ENCODE measurements around the gene CEACAM3.
"Not testable (repeated sequence)": the region's sequence is repeated elsewhere in the genome, so short reads cannot be mapped to it uniquely, and the experiment has no call there.

Gene CEACAM3

DNA sequence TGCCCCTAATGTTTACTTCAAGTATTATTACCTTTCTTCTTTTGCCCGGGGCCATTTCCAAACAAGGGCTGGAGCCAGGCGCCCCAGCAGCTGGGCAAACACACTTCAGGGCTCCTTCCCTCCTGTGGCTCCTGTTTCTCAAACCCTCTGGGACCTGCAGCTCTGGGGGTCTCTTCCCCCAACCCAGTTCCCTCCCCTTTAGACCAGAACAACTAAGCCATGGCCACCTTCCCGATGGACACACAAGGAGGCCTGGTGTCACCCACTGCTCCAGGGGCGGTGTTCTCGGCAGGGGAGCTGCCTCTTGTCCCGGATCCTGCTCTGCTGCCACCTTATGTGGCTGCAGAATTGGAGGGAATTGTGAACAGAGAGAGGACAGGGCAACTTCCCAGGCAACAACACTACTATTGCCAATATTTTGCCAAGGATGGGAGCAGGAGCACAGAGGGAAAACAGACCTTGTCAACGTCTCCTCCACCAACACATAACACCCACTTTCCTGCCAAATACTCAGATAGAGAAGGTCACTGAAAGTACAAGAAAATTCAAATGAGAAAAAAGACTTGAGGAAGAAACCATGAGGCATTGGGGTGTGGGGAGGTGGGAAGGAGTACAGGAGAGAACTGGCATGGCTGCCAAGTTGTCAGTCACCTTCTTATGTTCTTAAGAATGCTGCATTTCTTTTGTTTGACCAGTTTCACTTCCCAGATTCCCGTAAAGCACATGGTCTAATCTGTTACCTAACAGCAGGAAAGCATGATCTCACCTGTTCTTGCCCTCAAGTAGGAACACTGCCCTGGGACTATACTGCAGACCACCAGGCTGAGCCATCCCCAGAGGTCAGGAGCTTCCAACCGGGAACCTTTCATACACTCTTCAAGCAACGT, 45.9 kb upstream of the CEACAM3 start:
- H3K9me3 ChIP-seq (ENCODE audit: control insufficient read depth, insufficient read depth, low read depth, low read length); H3K4me3 ChIP-seq (ENCODE audit: low read depth, low read length); H3K27ac ChIP-seq (ENCODE audit: extremely low read depth, low read depth, low read length); POLR2A ChIA-PET; H3K4me1 ChIP-seq (ENCODE audit: control insufficient read depth, insufficient read depth, low read length); H3K36me3 ChIP-seq (ENCODE audit: control insufficient read depth in 2 of 2, insufficient read depth in 1 of 2, low read length in 2 of 2): not testable (repeated sequence)
- TF ChIP-seq GLIS1 (tag by site-specific recombination; IDR thresholded peaks at IDR 0.05) (peak; percentile 64; the same call in 1 of the 2 replicates), EGR2 (tag by site-specific recombination; IDR thresholded peaks at IDR 0.05; ENCODE audit: low read depth) (0 out of 2 replicates have a peak, but pooled peaks have one; percentile 28), ZFHX2 (tag by site-specific recombination; conservative IDR thresholded peaks at IDR 0.05) (0 out of 2 replicates have a peak, but pooled peaks have one; percentile 23)
- TF ChIP-seq, protein P1, sequence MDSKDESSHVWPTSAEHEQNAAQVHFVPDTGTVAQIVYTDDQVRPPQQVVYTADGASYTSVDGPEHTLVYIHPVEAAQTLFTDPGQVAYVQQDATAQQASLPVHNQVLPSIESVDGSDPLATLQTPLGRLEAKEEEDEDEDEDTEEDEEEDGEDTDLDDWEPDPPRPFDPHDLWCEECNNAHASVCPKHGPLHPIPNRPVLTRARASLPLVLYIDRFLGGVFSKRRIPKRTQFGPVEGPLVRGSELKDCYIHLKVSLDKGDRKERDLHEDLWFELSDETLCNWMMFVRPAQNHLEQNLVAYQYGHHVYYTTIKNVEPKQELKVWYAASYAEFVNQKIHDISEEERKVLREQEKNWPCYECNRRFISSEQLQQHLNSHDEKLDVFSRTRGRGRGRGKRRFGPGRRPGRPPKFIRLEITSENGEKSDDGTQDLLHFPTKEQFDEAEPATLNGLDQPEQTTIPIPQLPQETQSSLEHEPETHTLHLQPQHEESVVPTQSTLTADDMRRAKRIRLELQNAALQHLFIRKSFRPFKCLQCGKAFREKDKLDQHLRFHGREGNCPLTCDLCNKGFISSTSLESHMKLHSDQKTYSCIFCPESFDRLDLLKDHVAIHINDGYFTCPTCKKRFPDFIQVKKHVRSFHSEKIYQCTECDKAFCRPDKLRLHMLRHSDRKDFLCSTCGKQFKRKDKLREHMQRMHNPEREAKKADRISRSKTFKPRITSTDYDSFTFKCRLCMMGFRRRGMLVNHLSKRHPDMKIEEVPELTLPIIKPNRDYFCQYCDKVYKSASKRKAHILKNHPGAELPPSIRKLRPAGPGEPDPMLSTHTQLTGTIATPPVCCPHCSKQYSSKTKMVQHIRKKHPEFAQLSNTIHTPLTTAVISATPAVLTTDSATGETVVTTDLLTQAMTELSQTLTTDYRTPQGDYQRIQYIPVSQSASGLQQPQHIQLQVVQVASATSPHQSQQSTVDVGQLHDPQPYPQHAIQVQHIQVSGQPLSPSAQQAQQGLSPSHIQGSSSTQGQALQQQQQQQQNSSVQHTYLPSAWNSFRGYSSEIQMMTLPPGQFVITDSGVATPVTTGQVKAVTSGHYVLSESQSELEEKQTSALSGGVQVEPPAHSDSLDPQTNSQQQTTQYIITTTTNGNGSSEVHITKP (tag by site-specific recombination; IDR thresholded peaks at IDR 0.05): peak; percentile 89
- CTCF ChIA-PET: interaction anchor here (0.6 to 8.4 kb wide), 17 partner anchors 14 to 426 kb away, joined by 3 to 226 read pairs (median 15); partner anchors contain the start of gene CEACAM3

DNA sequence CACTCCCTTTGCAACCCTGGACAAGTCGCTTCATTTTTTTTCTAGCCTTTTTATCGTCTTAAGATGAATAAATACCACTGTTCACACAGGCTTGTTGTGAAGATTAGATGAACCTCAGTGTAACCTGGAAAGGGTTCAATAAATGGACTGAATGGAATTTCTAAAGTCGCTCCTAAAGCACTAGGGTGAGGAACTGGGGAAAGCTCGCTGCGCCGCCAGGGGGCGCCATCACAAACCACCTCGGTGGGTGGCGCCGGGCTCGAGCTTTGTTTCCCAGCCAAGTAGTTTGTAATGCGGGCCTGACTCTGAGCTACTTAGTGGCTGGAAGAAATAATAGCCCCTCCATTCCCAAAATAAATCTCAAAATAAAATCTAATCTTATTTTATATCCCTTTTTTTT, 43.2 kb upstream of the CEACAM3 start:
- no peak overlapping the region for H3K4me3 ChIP-seq (ENCODE audit: low read depth, low read length)
- no peaks in the 10 kb centered on the region for H3K9me3 ChIP-seq (ENCODE audit: control insufficient read depth, insufficient read depth, low read depth, low read length)
- no peak overlapping the region for H3K27ac ChIP-seq (ENCODE audit: extremely low read depth, low read depth, low read length)
- H3K36me3 ChIP-seq (ENCODE audit: control insufficient read depth in 2 of 2, insufficient read depth in 1 of 2, low read length in 2 of 2): no peaks in the 10 kb centered on the region
- ChIA-PET POLR2A (interaction anchor here (0.7 to 1.2 kb wide), 2 partner anchors 30 to 68 kb away, joined by 3 read pairs; no protein-coding TSS in a partner anchor), CTCF (interaction anchor here (0.5 to 8.4 kb wide), 89 partner anchors 8 to 1999 kb away, joined by 3 to 226 read pairs (median 5); partner anchors contain the start of genes CEACAM3, CEACAM7 and RABAC1)
- peaks cover 6% of the 10 kb centered on the region; the same call in 1 of the 2 replicates for H3K4me1 ChIP-seq (ENCODE audit: control insufficient read depth, insufficient read depth, low read length)
- TF ChIP-seq ZNF837 (tag by site-specific recombination; IDR thresholded peaks at IDR 0.05) (no peak), ZNF561 (tag by site-specific recombination; IDR thresholded peaks at IDR 0.05; ENCODE audit: borderline replicate concordance) (0 out of 2 replicates have a peak, but pooled peaks have one; percentile 20), ZNF174 (tag by site-specific recombination; IDR thresholded peaks at IDR 0.05) (no peak), KLF1 (tag by site-specific recombination; IDR thresholded peaks at IDR 0.05) (no peak), ZNF416 (tag by site-specific recombination; IDR thresholded peaks at IDR 0.05) (no peak), ZNF660 (tag by site-specific recombination; IDR thresholded peaks at IDR 0.05) (peak; percentile 73; the same call in 1 of the 2 replicates), ZNF146 (tag by site-specific recombination; IDR thresholded peaks at IDR 0.05) (no peak), ZNF776 (tag by site-specific recombination; IDR thresholded peaks at IDR 0.05; ENCODE audit: borderline replicate concordance) (no peak), ZNF560 (tag by site-specific recombination; IDR thresholded peaks at IDR 0.05; ENCODE audit: borderline replicate concordance) (no peak), ZNF311 (tag by site-specific recombination; IDR thresholded peaks at IDR 0.05; ENCODE audit: borderline replicate concordance) (no peak), ZNF654 (tag by site-specific recombination; IDR thresholded peaks at IDR 0.05; ENCODE audit: low read depth) (peak; percentile 33), ZNF274 (IDR thresholded peaks at IDR 0.05; ENCODE audit: low read length) (no peak), ZNF274 (tag by site-specific recombination; IDR thresholded peaks at IDR 0.05; ENCODE audit: borderline replicate concordance) (no peak), ZNF514 (tag by site-specific recombination; IDR thresholded peaks at IDR 0.05) (no peak), TRIM28 (IDR thresholded peaks at IDR 0.05; ENCODE audit: borderline replicate concordance, low read length) (no peak), WT1 (tag by site-specific recombination; IDR thresholded peaks at IDR 0.05) (no peak), ZNF114 (tag by site-specific recombination; IDR thresholded peaks at IDR 0.05) (no peak), ZNF596 (tag by site-specific recombination; IDR thresholded peaks at IDR 0.05) (no peak)
- TF ChIP-seq, protein P2, sequence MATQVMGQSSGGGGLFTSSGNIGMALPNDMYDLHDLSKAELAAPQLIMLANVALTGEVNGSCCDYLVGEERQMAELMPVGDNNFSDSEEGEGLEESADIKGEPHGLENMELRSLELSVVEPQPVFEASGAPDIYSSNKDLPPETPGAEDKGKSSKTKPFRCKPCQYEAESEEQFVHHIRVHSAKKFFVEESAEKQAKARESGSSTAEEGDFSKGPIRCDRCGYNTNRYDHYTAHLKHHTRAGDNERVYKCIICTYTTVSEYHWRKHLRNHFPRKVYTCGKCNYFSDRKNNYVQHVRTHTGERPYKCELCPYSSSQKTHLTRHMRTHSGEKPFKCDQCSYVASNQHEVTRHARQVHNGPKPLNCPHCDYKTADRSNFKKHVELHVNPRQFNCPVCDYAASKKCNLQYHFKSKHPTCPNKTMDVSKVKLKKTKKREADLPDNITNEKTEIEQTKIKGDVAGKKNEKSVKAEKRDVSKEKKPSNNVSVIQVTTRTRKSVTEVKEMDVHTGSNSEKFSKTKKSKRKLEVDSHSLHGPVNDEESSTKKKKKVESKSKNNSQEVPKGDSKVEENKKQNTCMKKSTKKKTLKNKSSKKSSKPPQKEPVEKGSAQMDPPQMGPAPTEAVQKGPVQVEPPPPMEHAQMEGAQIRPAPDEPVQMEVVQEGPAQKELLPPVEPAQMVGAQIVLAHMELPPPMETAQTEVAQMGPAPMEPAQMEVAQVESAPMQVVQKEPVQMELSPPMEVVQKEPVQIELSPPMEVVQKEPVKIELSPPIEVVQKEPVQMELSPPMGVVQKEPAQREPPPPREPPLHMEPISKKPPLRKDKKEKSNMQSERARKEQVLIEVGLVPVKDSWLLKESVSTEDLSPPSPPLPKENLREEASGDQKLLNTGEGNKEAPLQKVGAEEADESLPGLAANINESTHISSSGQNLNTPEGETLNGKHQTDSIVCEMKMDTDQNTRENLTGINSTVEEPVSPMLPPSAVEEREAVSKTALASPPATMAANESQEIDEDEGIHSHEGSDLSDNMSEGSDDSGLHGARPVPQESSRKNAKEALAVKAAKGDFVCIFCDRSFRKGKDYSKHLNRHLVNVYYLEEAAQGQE (tag by site-specific recombination; IDR thresholded peaks at IDR 0.05): no peak
- TF ChIP-seq, protein P3, sequence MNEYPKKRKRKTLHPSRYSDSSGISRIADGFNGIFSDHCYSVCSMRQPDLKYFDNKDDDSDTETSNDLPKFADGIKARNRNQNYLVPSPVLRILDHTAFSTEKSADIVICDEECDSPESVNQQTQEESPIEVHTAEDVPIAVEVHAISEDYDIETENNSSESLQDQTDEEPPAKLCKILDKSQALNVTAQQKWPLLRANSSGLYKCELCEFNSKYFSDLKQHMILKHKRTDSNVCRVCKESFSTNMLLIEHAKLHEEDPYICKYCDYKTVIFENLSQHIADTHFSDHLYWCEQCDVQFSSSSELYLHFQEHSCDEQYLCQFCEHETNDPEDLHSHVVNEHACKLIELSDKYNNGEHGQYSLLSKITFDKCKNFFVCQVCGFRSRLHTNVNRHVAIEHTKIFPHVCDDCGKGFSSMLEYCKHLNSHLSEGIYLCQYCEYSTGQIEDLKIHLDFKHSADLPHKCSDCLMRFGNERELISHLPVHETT (tag by site-specific recombination; IDR thresholded peaks at IDR 0.05): no peak
- TF ChIP-seq, protein P4, sequence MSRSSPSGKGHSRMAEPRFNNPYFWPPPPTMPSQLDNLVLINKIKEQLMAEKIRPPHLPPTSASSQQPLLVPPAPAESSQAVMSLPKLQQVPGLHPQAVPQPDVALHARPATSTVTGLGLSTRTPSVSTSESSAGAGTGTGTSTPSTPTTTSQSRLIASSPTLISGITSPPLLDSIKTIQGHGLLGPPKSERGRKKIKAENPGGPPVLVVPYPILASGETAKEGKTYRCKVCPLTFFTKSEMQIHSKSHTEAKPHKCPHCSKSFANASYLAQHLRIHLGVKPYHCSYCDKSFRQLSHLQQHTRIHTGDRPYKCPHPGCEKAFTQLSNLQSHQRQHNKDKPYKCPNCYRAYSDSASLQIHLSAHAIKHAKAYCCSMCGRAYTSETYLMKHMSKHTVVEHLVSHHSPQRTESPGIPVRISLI (tag by site-specific recombination; IDR thresholded peaks at IDR 0.05): no peak
